Gastrocnemius medialis (tissue), 4 donors: ENCODE results near the gene IRF2BP2. TPM values are rescaled to one million over a fixed set of nuclear protein-coding genes. Genes with fewer than 3 reads are reported as not detected.

Source experiments
- ATAC-seq, 2 donors: fragments of 150-250 bp; one replicate each; pipeline ENCODE4 v1.9.1; 2016
- DNase-seq, 2 donors: peaks; one replicate each; pipeline ENCODE4 v3.0.0-alpha.2; 2019
- H3K27ac ChIP-seq, 4 donors: fragments of 200-600 bp; sonication (generic); 1 replicate in 1 of 4; 2 replicates in 3 of 4; pipeline ENCODE4 v1.5.1; 2016 to 2018; ENCODE audit warnings: mild to moderate bottlenecking in 2 of 4, moderate library complexity in 1 of 4
- H3K27me3 ChIP-seq, 3 donors: fragments of 200-600 bp; sonication (generic) in 2 of 3; 1 replicate in 1 of 3; 2 replicates in 2 of 3; pipeline versions ENCODE4 v1.5.1 to v1.6.0; 2016 to 2019; ENCODE audit warnings: mild to moderate bottlenecking in 1 of 3, moderate library complexity in 1 of 3
- H3K36me3 ChIP-seq, 2 donors: fragments of 200-600 bp; sonication (generic) in 1 of 2; one replicate each; pipeline ENCODE4 v1.5.1; 2017 to 2018
- H3K4me1 ChIP-seq, 2 donors: fragments of 200-600 bp; sonication (generic) in 1 of 2; one replicate each; pipeline ENCODE4 v1.5.1; 2016 to 2017; ENCODE audit warnings: mild to moderate bottlenecking in 2 of 2
- H3K4me3 ChIP-seq, 4 donors: fragments of 200-600 bp; sonication (generic) in 3 of 4; 1 replicate in 1 of 4; 2 replicates in 3 of 4; pipeline ENCODE4 v1.5.1; 2016 to 2019; ENCODE audit warnings: mild to moderate bottlenecking in 2 of 4
- H3K9me3 ChIP-seq, 3 donors: fragments of 200-600 bp; sonication (generic) in 2 of 3; 1 replicate in 1 of 3; 2 replicates in 2 of 3; pipeline ENCODE4 v1.5.1; 2016 to 2019
- CTCF ChIP-seq, 5 experiments: fragments of 450-650 bp in 3 of 5; fragments of 200-600 bp in 2 of 5; sonication (generic) in 2 of 5; IDR thresholded peaks in 4 of 5; conservative IDR thresholded peaks in 1 of 5; 1 replicate in 4 of 5; 2 replicates in 1 of 5; pipeline ENCODE4 v1.5.1; 2016 to 2019; ENCODE audit warnings: antibody characterized with exemption in 5 of 5, mild to moderate bottlenecking in 3 of 5, moderate library complexity in 3 of 5
- POLR2A ChIP-seq, 2 donors: fragments of 450-650 bp; IDR thresholded peaks; one replicate each; pipeline ENCODE4 v1.6.1; 2017; ENCODE audit warnings: antibody characterized with exemption in 2 of 2, mild to moderate bottlenecking in 2 of 2, moderate library complexity in 2 of 2
- in situ Hi-C, 4 donors: fragments of 200-750 bp; cut with MboI; loops; one replicate each; pipeline versions ENCODE4 v1.15.0 to v1.8.0; 2017; ENCODE audit warnings: low sequenced_read_pairs in 4 of 4
- intact Hi-C: fragments of 100-400 bp; cut with DNase I; formaldehyde crosslinking; loops from one replicate; pipeline ENCODE4 v1.15.1; 2023; ENCODE audit warnings: low total_unique reads
- total RNA-seq, 4 donors: library from RNA; depleted of rRNA; stranded (reverse); fragments of >200 nt; gene quantifications; one replicate each; pipeline versions ENCODE4 v1.1.0 to v1.2.3, GENCODE V29; 2016

IRF2BP2 gene
- total RNA-seq, 4 donors from 2014 or later = 32.2 to 92.0 (median 52.2) TPM

GRCh38 chr1:234656070-234656895 lies 46.3 kb upstream of the IRF2BP2 start:
- ATAC-seq = no peak
- intact Hi-C loops = no loop called here
- no peaks in the 10 kb centered on the region for H3K9me3 ChIP-seq
- TF ChIP-seq POLR2A (IDR thresholded peaks at IDR 0.05) = no peak
- TF ChIP-seq CTCF (IDR thresholded peaks at IDR 0.05 in 4 of 5, conservative IDR thresholded peaks at IDR 0.05 in 1 of 5) = no peak
- in situ Hi-C loops = no loop called here
- H3K27ac ChIP-seq = no peak overlapping the region
- peaks cover 0 to 13% of the 10 kb centered on the region in 2 donors for H3K4me1 ChIP-seq
- no peak for DNase-seq
- no peaks in the 10 kb centered on the region for H3K36me3 ChIP-seq
- H3K4me3 ChIP-seq = no peak overlapping the region
- no peaks in the 10 kb centered on the region for H3K27me3 ChIP-seq

- Histone ChIP-seq H3K4me3 (no peak overlapping the region), H3K27ac (no peak overlapping the region), H3K9me3 (no peaks in the 10 kb centered on the region), H3K36me3 (no peaks in the 10 kb centered on the region), H3K4me1 (peaks cover 0 to 13% of the 10 kb centered on the region in 2 donors), H3K27me3 (no peaks in the 10 kb centered on the region)
- intact Hi-C loops (no loop called here), in situ Hi-C loops (no loop called here)
- TF ChIP-seq CTCF (IDR thresholded peaks at IDR 0.05 in 4 of 5, conservative IDR thresholded peaks at IDR 0.05 in 1 of 5) = no peak
- ATAC-seq = no peak
- DNase-seq = no peak
Observed at GRCh38 chr1:234655328-234656069, 45.5 kb upstream of the IRF2BP2 start.

DNA sequence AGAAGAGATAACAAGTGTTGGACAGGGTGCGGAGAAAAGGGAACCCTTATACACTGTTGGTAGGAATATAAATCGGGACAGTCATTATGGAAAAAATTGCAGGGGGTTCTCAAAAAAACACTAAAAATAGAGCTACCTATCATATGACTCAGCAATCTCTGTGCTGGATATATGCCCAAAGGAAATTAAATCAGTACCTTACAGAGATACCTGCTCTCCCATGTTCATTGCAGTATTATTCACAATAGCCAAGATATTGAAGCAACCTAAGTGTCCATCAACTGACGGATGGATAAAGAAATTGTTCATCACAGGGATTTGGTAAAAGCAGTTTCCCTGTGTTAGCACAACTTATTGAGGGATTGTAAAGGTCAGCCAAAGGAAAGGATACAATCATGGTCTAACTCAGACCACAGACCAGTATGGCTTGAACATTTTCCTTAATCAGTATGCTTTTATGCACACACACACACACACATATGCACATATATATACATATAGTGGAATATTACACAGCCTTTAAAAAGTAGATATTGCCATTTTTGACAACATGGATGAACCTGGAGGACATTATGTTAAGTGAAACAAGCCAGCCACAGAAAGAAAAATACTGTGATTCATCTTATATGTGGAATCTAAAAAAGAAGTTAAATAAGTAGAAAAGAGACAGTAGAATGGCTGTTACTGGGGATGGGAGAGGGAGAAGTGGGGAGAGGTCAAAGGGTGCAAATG lies 44.2 kb upstream of the IRF2BP2 start:
- in situ Hi-C loops = no loop called here
- ATAC-seq (no peak), DNase-seq (no peak)
- Histone ChIP-seq H3K36me3 (no peaks in the 10 kb centered on the region), H3K9me3 (no peaks in the 10 kb centered on the region), H3K27ac (no peak overlapping the region), H3K27me3 (no peaks in the 10 kb centered on the region), H3K4me3 (no peak overlapping the region), H3K4me1 (peaks cover 0 to 13% of the 10 kb centered on the region in 2 donors)
- intact Hi-C loops = no loop called here
- TF ChIP-seq POLR2A (IDR thresholded peaks at IDR 0.05) (no peak), CTCF (IDR thresholded peaks at IDR 0.05 in 4 of 5, conservative IDR thresholded peaks at IDR 0.05 in 1 of 5) (no peak)

- intact Hi-C loops (no loop called here), in situ Hi-C loops (no loop called here)
- Histone ChIP-seq H3K27ac (no peak overlapping the region), H3K4me3 (no peak overlapping the region), H3K36me3 (no peaks in the 10 kb centered on the region), H3K4me1 (no peaks in the 10 kb centered on the region), H3K9me3 (no peaks in the 10 kb centered on the region), H3K27me3 (no peaks in the 10 kb centered on the region)
- no peak for ATAC-seq
- TF ChIP-seq POLR2A (IDR thresholded peaks at IDR 0.05) (no peak), CTCF (IDR thresholded peaks at IDR 0.05 in 4 of 5, conservative IDR thresholded peaks at IDR 0.05 in 1 of 5) (no peak)
- no peak for DNase-seq
Observed at GRCh38 chr1:234649432-234650081, 39.6 kb upstream of the IRF2BP2 start.
